Measurements from ENCODE around the gene CISTR. TPM values are rescaled to one million over a fixed set of nuclear protein-coding genes. Genes with fewer than 3 reads are reported as not detected.

Gene CISTR
- total RNA-seq, 1 experiment from 2014 or later, result not detected

- no peak for TF ChIP-seq CTCF (conservative IDR thresholded peaks at IDR 0.05)
- no peak overlapping the region for H3K14ac ChIP-seq (ENCODE audit: insufficient read depth, low read length)
- no peak overlapping the region for H2BK20ac ChIP-seq (ENCODE audit: low read depth, low read length, poor library complexity, severe bottlenecking)
- H3K27ac Mint-ChIP-seq, result no peak overlapping the region
- no peaks in the 10 kb centered on the region for H3K79me1 ChIP-seq (ENCODE audit: insufficient read depth, low read depth, low read length, poor library complexity, severe bottlenecking)
- H2BK120ac ChIP-seq (ENCODE audit: low read depth, low read length, poor library complexity, severe bottlenecking), result no peak overlapping the region
- no peak overlapping the region for H2BK15ac ChIP-seq (ENCODE audit: low read depth, low read length)
- H3T11ph ChIP-seq (ENCODE audit: low read length), result no peak overlapping the region
- H4K20me1 ChIP-seq (ENCODE audit: control insufficient read depth, insufficient read depth, insufficient read length), result no peaks in the 10 kb centered on the region
- peaks cover 25 to 34% of the 10 kb centered on the region in 2 experiments for H3K4me1 Mint-ChIP-seq
- no peak overlapping the region for H3K23ac ChIP-seq (ENCODE audit: insufficient read length, low read depth, low read length)
- no peak for DNase-seq
- peaks cover 18% of the 10 kb centered on the region for H3K23me2 ChIP-seq (ENCODE audit: insufficient read length, low read depth, low read length, poor library complexity, severe bottlenecking)
- no peak overlapping the region for H2AFZ ChIP-seq (ENCODE audit: low read length)
- H3K4me3 Mint-ChIP-seq, result no peak overlapping the region
- no peak overlapping the region for H4K8ac ChIP-seq (replicated peaks; ENCODE audit: insufficient read length, low read depth, low read length)
- no peaks in the 10 kb centered on the region for H3K9me3 Mint-ChIP-seq
- no peak overlapping the region for H2BK5ac ChIP-seq (ENCODE audit: insufficient read length, low read length)
- peaks cover 5% of the 10 kb centered on the region; the same call in 1 of the 2 replicates for H3K4me1 ChIP-seq (ENCODE audit: insufficient read depth, low read length)
- no peak overlapping the region for H2AK5ac ChIP-seq (ENCODE audit: insufficient read length, low read length)
- H3K4ac ChIP-seq (ENCODE audit: low read depth, low read length), result no peak overlapping the region
- no peak overlapping the region for H4K5ac ChIP-seq (ENCODE audit: insufficient read length, low read depth, low read length)
- H2BK12ac ChIP-seq (ENCODE audit: insufficient read length, low read depth, low read length), result no peak overlapping the region
- peaks cover 25% of the 10 kb centered on the region for H3K27me3 Mint-ChIP-seq (ENCODE audit: low read depth)
- H3K9me3 ChIP-seq (ENCODE audit: control insufficient read depth, low read depth, low read length), result no peaks in the 10 kb centered on the region
- no peaks in the 10 kb centered on the region for H3K79me2 ChIP-seq (ENCODE audit: insufficient read depth, low read length)
- H4K91ac ChIP-seq (ENCODE audit: insufficient read length, low read depth, low read length), result no peak overlapping the region
- no CpG with 5 or more reads among the region's 4 CpGs for WGBS (ENCODE audit: extremely low coverage, insufficient read length, low lambda C conversion rate)
- peaks cover 36% of the 10 kb centered on the region for H3K27me3 ChIP-seq (ENCODE audit: insufficient read depth, low read length)
- H3K18ac ChIP-seq (ENCODE audit: insufficient read length, low read depth, low read length), result no peak overlapping the region
- no peak overlapping the region for H3K56ac ChIP-seq (ENCODE audit: insufficient read length, low read depth, low read length)
- no peak overlapping the region for H3K9ac ChIP-seq (ENCODE audit: extremely low read depth, insufficient read length, low read length)
- no peak overlapping the region for H3K4me2 ChIP-seq (ENCODE audit: insufficient read depth, insufficient read length, low read length)
- peaks cover 0 to 2% (median 0%) of the 10 kb centered on the region in 3 experiments; a peak in 1 of 7 replicates for H3K36me3 Mint-ChIP-seq (ENCODE audit: insufficient read depth in 1 of 3, low read depth in 3 of 3)
- H3K27ac ChIP-seq (ENCODE audit: insufficient read length, low read depth, low read length), result no peak overlapping the region
These were observed 3.0 kb upstream of the CISTR start for GRCh38 chr12:53754633-53755264.
